Thyroid gland (tissue), 4 donors: ENCODE measurements around the gene ZER1. TPM values are rescaled to one million over a fixed set of nuclear protein-coding genes. Genes with fewer than 3 reads are reported as not detected.

Experiments used
- DNase-seq, 2 donors: peaks; one replicate each; pipeline ENCODE4 v3.0.0-alpha.2; 2019
- H3K27ac ChIP-seq, 3 donors: fragments of 200-600 bp; sonication (generic); 1 replicate in 2 of 3; 2 replicates in 1 of 3; pipeline ENCODE4 v1.5.1; 2016 to 2019; ENCODE audit warnings: mild to moderate bottlenecking in 1 of 3, moderate library complexity in 1 of 3
- H3K27me3 ChIP-seq: fragments of 200-600 bp; sonication (generic); one replicate; pipeline ENCODE4 v1.5.1; 2019
- H3K36me3 ChIP-seq, 2 donors: fragments of 200-600 bp; sonication (generic); one replicate each; pipeline ENCODE4 v1.5.1; 2016 to 2019
- H3K4me1 ChIP-seq, 2 donors: fragments of 200-600 bp; sonication (generic); one replicate each; pipeline ENCODE4 v1.5.1; 2017 to 2019
- H3K4me3 ChIP-seq, 3 donors: fragments of 200-600 bp; sonication (generic); replicated peaks in 1 of 3; 1 replicate in 2 of 3; 2 replicates in 1 of 3; pipeline ENCODE4 v1.5.1; 2016; ENCODE audit warnings: mild to moderate bottlenecking in 1 of 3
- H3K9me3 ChIP-seq: fragments of 200-600 bp; sonication (generic); one replicate; pipeline ENCODE4 v1.5.1; 2017
- POLR2A ChIP-seq, 2 donors: fragments of 450-650 bp; IDR thresholded peaks; one replicate each; pipeline ENCODE4 v1.6.1; 2017; ENCODE audit warnings: antibody characterized with exemption in 2 of 2, mild to moderate bottlenecking in 2 of 2, moderate library complexity in 1 of 2
- WGBS, 2 donors: methylation state at CpG; one replicate each; pipeline ENCODE4 v1.1.5; 2017; 5-methylcytosine and 5-hydroxymethylcytosine counted together
- intact Hi-C: fragments of 100-400 bp; cut with DNase I; formaldehyde crosslinking; loops from one replicate; pipeline ENCODE4 v1.15.1; 2023
- total RNA-seq, 4 donors: library from RNA; depleted of rRNA; stranded (reverse); fragments of >200 nt; gene quantifications; one replicate each; pipeline ENCODE4 v1.2.3, GENCODE V29; 2016
- TF ChIP-seq, protein P1 (sequence below), 6 experiments: fragments of 200-600 bp in 3 of 6; fragments of 450-650 bp in 3 of 6; sonication (generic) in 3 of 6; IDR thresholded peaks; one replicate each; pipeline ENCODE4 v1.5.1; 2016 to 2019; ENCODE audit warnings: antibody characterized with exemption in 6 of 6, mild to moderate bottlenecking in 2 of 6, inconsistent platforms in 1 of 6, moderate library complexity in 1 of 6

ZER1 gene
- total RNA-seq, 4 donors from 2014 or later: 45.1 to 129 (median 70.2) TPM

DNA sequence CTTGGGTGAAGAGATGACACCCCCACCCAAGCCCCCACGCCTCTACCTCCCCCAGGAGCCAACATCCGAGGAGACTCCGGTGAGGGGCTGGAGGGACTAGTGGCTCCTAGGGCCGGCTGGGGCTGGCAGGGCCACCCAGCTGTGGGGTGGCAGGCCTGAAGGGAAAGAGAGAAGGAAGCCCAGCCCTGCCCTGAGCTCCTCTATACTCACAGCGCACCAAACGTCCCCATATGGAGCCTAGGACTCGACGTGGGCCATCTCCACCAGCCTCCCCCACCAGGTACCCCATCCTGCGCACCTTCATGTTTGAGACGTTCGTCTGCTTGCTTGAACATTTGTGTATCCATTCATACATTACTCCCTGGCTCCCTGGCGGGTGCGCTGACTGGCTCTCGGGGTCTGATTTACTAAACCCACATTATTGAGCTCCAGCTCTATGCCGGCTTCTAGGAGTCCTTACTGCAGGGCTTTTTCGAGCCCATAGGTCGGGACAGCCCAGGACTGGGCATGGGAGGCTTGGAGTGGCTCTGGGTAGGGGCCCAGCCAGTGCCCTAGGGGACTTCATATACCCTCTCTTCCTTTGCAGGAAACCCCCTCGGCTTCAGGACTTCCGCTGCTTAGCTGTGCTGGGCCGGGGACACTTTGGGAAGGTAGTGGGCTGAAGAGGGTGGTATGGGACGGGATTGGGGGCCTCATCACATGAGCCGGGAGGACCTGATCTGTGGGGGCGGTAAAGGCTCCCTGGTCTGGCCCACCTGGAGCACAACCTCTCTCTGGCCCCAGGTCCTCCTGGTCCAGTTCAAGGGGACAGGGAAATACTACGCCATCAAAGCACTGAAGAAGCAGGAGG is 56.9 kb downstream of the ZER1 start:
- TF ChIP-seq, protein P1, sequence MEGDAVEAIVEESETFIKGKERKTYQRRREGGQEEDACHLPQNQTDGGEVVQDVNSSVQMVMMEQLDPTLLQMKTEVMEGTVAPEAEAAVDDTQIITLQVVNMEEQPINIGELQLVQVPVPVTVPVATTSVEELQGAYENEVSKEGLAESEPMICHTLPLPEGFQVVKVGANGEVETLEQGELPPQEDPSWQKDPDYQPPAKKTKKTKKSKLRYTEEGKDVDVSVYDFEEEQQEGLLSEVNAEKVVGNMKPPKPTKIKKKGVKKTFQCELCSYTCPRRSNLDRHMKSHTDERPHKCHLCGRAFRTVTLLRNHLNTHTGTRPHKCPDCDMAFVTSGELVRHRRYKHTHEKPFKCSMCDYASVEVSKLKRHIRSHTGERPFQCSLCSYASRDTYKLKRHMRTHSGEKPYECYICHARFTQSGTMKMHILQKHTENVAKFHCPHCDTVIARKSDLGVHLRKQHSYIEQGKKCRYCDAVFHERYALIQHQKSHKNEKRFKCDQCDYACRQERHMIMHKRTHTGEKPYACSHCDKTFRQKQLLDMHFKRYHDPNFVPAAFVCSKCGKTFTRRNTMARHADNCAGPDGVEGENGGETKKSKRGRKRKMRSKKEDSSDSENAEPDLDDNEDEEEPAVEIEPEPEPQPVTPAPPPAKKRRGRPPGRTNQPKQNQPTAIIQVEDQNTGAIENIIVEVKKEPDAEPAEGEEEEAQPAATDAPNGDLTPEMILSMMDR (IDR thresholded peaks at IDR 0.05): no peak
- TF ChIP-seq POLR2A (IDR thresholded peaks at IDR 0.05): no peak
- intact Hi-C loops: no loop called here
- Histone ChIP-seq H3K9me3 (no peaks in the 10 kb centered on the region), H3K4me3 (no peak overlapping the region), H3K27me3 (no peaks in the 10 kb centered on the region), H3K4me1 (no peaks in the 10 kb centered on the region), H3K36me3 (no peaks in the 10 kb centered on the region), H3K27ac (no peak overlapping the region)
- 89 to 92% methylated on average over 24 of the region's 24 CpGs for WGBS, 2 donors
- no peak for DNase-seq

GRCh38 chr9:128713941-128714573 is 57.7 kb downstream of the ZER1 start:
- H3K4me1 ChIP-seq: no peaks in the 10 kb centered on the region
- H3K27me3 ChIP-seq: no peaks in the 10 kb centered on the region
- DNase-seq: no peak
- H3K27ac ChIP-seq: no peak overlapping the region
- intact Hi-C loops: no loop called here
- TF ChIP-seq, protein P1 (IDR thresholded peaks at IDR 0.05): no peak
- no peak for TF ChIP-seq POLR2A (IDR thresholded peaks at IDR 0.05)
- no peak overlapping the region for H3K4me3 ChIP-seq
- no peaks in the 10 kb centered on the region for H3K36me3 ChIP-seq
- whole genome bisulfite sequencing, 2 donors: 87 to 96% methylated on average over 6 to 12 of the region's 19 CpGs
- H3K9me3 ChIP-seq: no peaks in the 10 kb centered on the region

DNA sequence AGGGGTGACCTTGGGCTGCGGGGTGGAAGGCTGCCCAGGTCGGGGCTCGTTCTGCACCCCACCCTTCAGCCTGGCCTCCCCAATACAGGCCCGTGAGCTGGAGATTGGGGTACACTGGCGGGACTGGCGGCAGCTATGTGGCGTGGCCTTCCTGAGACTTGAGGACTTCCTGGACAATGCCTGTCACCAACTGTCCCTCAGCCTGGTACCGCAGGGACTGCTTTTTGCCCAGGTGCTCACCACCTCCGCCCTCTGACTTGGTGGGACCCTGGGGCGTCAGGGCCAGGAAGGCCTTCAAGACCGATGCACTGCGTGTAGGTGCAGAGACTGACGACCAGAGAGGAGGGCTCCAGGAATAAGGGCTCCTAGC is 58.3 kb downstream of the ZER1 start:
- TF ChIP-seq POLR2A (IDR thresholded peaks at IDR 0.05): no peak
- TF ChIP-seq, protein P1 (IDR thresholded peaks at IDR 0.05): no peak
- no peaks in the 10 kb centered on the region for H3K27me3 ChIP-seq

DNA sequence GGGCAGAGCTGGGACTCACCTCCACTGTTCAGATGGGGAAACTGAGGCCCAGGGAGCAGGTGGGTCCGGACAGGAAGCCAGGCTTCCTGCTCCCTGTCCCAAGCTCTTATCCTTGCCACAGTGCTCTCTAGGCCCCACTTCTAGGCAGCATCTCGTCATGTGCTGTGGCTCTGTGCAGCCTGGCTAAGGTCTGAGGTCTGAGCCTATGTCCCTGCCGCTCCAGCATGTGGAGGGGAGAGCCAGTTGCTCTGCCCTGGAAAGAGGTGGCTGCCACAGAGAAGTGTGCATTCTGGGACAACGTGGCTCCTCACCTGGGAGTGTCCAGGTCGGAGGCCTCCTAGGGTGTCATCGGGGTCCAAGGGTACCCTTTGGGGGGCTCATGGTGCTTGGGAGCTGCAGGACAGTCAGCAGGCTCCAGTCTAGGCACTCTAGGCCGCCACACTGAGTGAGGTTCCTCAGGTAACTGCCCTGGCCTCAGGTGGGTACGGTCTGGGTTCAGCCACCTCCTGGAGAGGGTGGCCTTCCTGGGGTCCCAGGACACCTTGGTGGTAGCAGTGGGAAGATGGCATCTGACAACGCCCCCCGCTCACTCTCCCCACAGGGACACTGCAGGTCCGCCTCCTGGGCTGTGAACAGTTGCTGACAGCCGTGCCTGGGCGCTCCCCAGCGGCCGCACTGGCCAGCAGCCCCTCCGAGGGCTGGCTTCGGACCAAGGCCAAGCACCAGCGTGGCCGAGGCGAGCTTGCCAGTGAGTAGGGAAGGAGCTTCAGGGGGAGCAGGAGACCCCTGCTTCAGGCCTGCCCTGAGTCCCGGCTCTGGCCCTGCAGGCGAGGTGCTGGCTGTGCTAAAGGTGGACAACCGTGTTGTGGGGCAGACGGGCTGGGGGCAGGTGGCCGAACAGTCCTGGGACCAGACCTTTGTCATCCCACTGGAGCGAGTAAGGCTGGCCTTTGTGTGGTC is 59.0 kb downstream of the ZER1 start:
- H3K27me3 ChIP-seq: no peaks in the 10 kb centered on the region
- H3K9me3 ChIP-seq: no peaks in the 10 kb centered on the region
- DNase-seq: no peak
- no peaks in the 10 kb centered on the region for H3K36me3 ChIP-seq
- WGBS, 2 donors: 95 to 98% methylated on average over 9 to 11 of the region's 26 CpGs
- no peak for TF ChIP-seq POLR2A (IDR thresholded peaks at IDR 0.05)
- TF ChIP-seq, protein P1 (IDR thresholded peaks at IDR 0.05): no peak
- no peaks in the 10 kb centered on the region for H3K4me1 ChIP-seq
- no peak overlapping the region for H3K4me3 ChIP-seq
- intact Hi-C loops: no loop called here
- H3K27ac ChIP-seq: no peak overlapping the region

More for the DNA sequence above, 58.3 kb downstream of the ZER1 start:
- WGBS, 2 donors: 97% methylated on average over 5 to 11 of the region's 13 CpGs
- no peak for DNase-seq
- Histone ChIP-seq H3K4me1 (no peaks in the 10 kb centered on the region), H3K27ac (no peak overlapping the region), H3K9me3 (no peaks in the 10 kb centered on the region), H3K36me3 (no peaks in the 10 kb centered on the region), H3K4me3 (no peak overlapping the region)
- intact Hi-C loops: no loop called here
